HepG2 (cell line): ENCODE results near the gene OVCA2.

Experiments used
- NFE2L1 ChIP-seq: sonication (generic); formaldehyde crosslinking; IDR thresholded peaks from 2 replicates; pipeline ENCODE4 v1.4.0; 2020; ENCODE audit warnings: missing genetic modification reagents, mild to moderate bottlenecking, borderline replicate concordance
- NFIC ChIP-seq: IDR thresholded peaks from 2 replicates; pipeline ENCODE4 v1.6.1; 2012; ENCODE audit warnings: mild to moderate bottlenecking, low read length, inconsistent platforms
- RELA ChIP-seq: sonication (generic); formaldehyde crosslinking; IDR thresholded peaks from 2 replicates; pipeline ENCODE4 v1.4.0; 2020; ENCODE audit warnings: missing genetic modification reagents
- ZNF501 ChIP-seq: sonication (generic); formaldehyde crosslinking; IDR thresholded peaks from 2 replicates; pipeline ENCODE4 v1.5.1; 2020; ENCODE audit warnings: mild to moderate bottlenecking, moderate library complexity, missing genetic modification reagents
- TF ChIP-seq, protein P1 (sequence below): sonication (generic); formaldehyde crosslinking; IDR thresholded peaks from 2 replicates; pipeline ENCODE4 v1.5.0; 2020; ENCODE audit warnings: mild to moderate bottlenecking, low read depth, missing genetic modification reagents, borderline replicate concordance

GRCh38 chr17:2067608-2068024 is 25.8 kb downstream of the OVCA2 start:
- no peak for TF ChIP-seq RELA (CRISPR knock-in tag)
- TF ChIP-seq, protein P1, sequence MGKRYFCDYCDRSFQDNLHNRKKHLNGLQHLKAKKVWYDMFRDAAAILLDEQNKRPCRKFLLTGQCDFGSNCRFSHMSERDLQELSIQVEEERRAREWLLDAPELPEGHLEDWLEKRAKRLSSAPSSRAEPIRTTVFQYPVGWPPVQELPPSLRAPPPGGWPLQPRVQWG: no peak
- no peak for TF ChIP-seq NFIC
- no peak for TF ChIP-seq ZNF501 (CRISPR knock-in tag)
- TF ChIP-seq NFE2L1 (CRISPR knock-in tag): no peak
